Measurements from ENCODE around the gene EPHA6.
A peak's percentile ranks its signal among the peaks of the same experiment; 100 is the strongest.

The EPHA6 gene

GRCh38 chr3:96813820-96814650 lies at the start of gene EPHA6:
Gene EPHA6, plus strand, starts transcription at chr3:96814594.
- H3K4me3 ChIP-seq (ENCODE audit: low read depth, low read length): peak within 1 kb of the TSS; percentile 14
- TF ChIP-seq CTCF (IDR thresholded peaks at IDR 0.05; ENCODE audit: insufficient read depth, low read depth, low read length, missing control alignments): no peak
- peak; percentile 33 for DNase-seq (ENCODE audit: low read depth)

GRCh38 chr3:96776818-96777217 lies 37.6 kb upstream of the EPHA6 start:
- no peak overlapping the region for H3K4me3 ChIP-seq (ENCODE audit: low read depth, low read length)
- no peak for TF ChIP-seq CTCF (IDR thresholded peaks at IDR 0.05; ENCODE audit: insufficient read depth, low read depth, low read length, missing control alignments)
- no peak for DNase-seq (ENCODE audit: low read depth)

GRCh38 chr3:96779810-96780209 lies 34.6 kb upstream of the EPHA6 start:
- no peak for DNase-seq (ENCODE audit: low read depth)
- TF ChIP-seq CTCF (IDR thresholded peaks at IDR 0.05; ENCODE audit: insufficient read depth, low read depth, low read length, missing control alignments): no peak
- no peak overlapping the region for H3K4me3 ChIP-seq (ENCODE audit: low read depth, low read length)

GRCh38 chr3:96796101-96796500 lies 18.3 kb upstream of the EPHA6 start:
- DNase-seq (ENCODE audit: low read depth): no peak
- H3K4me3 ChIP-seq (ENCODE audit: low read depth, low read length): no peak overlapping the region
- TF ChIP-seq CTCF (IDR thresholded peaks at IDR 0.05; ENCODE audit: insufficient read depth, low read depth, low read length, missing control alignments): no peak

GRCh38 chr3:96803870-96804269 lies 10.5 kb upstream of the EPHA6 start:
- no peak for TF ChIP-seq CTCF (IDR thresholded peaks at IDR 0.05; ENCODE audit: insufficient read depth, low read depth, low read length, missing control alignments)
- H3K4me3 ChIP-seq (ENCODE audit: low read depth, low read length): no peak overlapping the region
- DNase-seq (ENCODE audit: low read depth): no peak

- TF ChIP-seq CTCF (IDR thresholded peaks at IDR 0.05; ENCODE audit: insufficient read depth, low read depth, low read length, missing control alignments): no peak
- no peak for DNase-seq (ENCODE audit: low read depth)
- H3K4me3 ChIP-seq (ENCODE audit: low read depth, low read length): no peak overlapping the region
Observed at GRCh38 chr3:96806341-96806740, 8.1 kb upstream of the EPHA6 start.

Data from GM12865 (cell line).